Spleen (tissue), 7 donors: Measurements from ENCODE around the gene OSGIN1.

Experiments used
- CTCF ChIP-seq, 11 experiments: fragments of 200-600 bp in 7 of 11; fragments of 450-650 bp in 4 of 11; sonication (generic) in 4 of 11; IDR thresholded peaks in 8 of 11; conservative IDR thresholded peaks in 3 of 11; 1 replicate in 7 of 11; 2 replicates in 4 of 11; pipeline versions ENCODE4 v1.4.0 to v1.8.0; 2016 to 2021; ENCODE audit warnings: antibody characterized with exemption in 11 of 11, inconsistent platforms in 4 of 11, mild to moderate bottlenecking in 1 of 11
- POLR2A ChIP-seq, 3 donors: fragments of 450-650 bp; IDR thresholded peaks; one replicate each; pipeline ENCODE4 v1.5.1; 2017; ENCODE audit warnings: antibody characterized with exemption in 3 of 3, mild to moderate bottlenecking in 1 of 3
- POLR2AphosphoS5 ChIP-seq, 3 donors: sonication (generic); formaldehyde crosslinking; IDR thresholded peaks; one replicate each; pipeline ENCODE4 v1.5.1; 2017; ENCODE audit warnings: antibody characterized with exemption in 3 of 3
- donor health status: DM: no; HTN: no; CAD: no; lungs with moderate emphysema.
- donor health status: DM: no; HTN: no; CAD: no.
- donor health status: DM: no; HTN: no; CAD: no.

GRCh38 chr16:83925095-83925905 lies 27.7 kb upstream of the OSGIN1 start:
- TF ChIP-seq CTCF (IDR thresholded peaks at IDR 0.05 in 8 of 11, conservative IDR thresholded peaks at IDR 0.05 in 3 of 11) (no peak), POLR2A (IDR thresholded peaks at IDR 0.05) (no peak), POLR2AphosphoS5 (IDR thresholded peaks at IDR 0.05) (no peak)
